GM10266 (cell line): ENCODE measurements around the gene CHCHD4.

ENCODE experiments used
- DNase-seq: peaks from one replicate; pipeline ENCODE4 v3.0.0; 2012; ENCODE audit errors: extremely low spot score
- CTCF ChIP-seq: IDR thresholded peaks from 2 replicates; pipeline ENCODE4 v1.5.1; 2012; ENCODE audit warnings: mild to moderate bottlenecking, low read depth; ENCODE audit not compliant: control insufficient read depth, insufficient read depth; ENCODE audit errors: missing control alignments

CHCHD4 gene

GRCh38 chr3:14129296-14129695 is 4.6 kb upstream of the CHCHD4 start:
- TF ChIP-seq CTCF, result no peak

GRCh38 chr3:14128724-14129123 is 4.1 kb upstream of the CHCHD4 start:
- no peak for TF ChIP-seq CTCF
- DNase-seq, result no peak

More at GRCh38 chr3:14129296-14129695, 4.6 kb upstream of the CHCHD4 start:
- DNase-seq, result no peak

GRCh38 chr3:14127516-14128161 is 3.0 kb upstream of the CHCHD4 start:
- DNase-seq, result no peak
- no peak for TF ChIP-seq CTCF

- no peak for TF ChIP-seq CTCF
- no peak for DNase-seq
Measured at GRCh38 chr3:14126887-14127505, 2.3 kb upstream of the CHCHD4 start.

- no peak for TF ChIP-seq CTCF
- no peak for DNase-seq
Measured at GRCh38 chr3:14126017-14126886, 1.6 kb upstream of the CHCHD4 start.

GRCh38 chr3:14125193-14126016 is 735 bp upstream of the CHCHD4 start:
- DNase-seq, result peak; percentile 40
- no peak for TF ChIP-seq CTCF
